MM.1S (cell line): ENCODE measurements around the gene SS18.

Experiments
- DNase-seq: peaks from one replicate; pipeline ENCODE4 v3.0.0-alpha.2; 2015
- H2AFZ ChIP-seq: fragments of 300-600 bp; sonication (generic); 2 replicates; pipeline ENCODE4 v1.6.0; 2016; ENCODE audit warnings: antibody characterized with exemption, low read length
- H3F3A ChIP-seq: fragments of 300-600 bp; sonication (generic); 2 replicates; pipeline ENCODE4 v1.6.1; 2016; ENCODE audit warnings: mild to moderate bottlenecking, antibody characterized with exemption, low read length, moderate library complexity, mixed read lengths; ENCODE audit not compliant: insufficient read depth
- H3K27ac ChIP-seq: fragments of 300-600 bp; sonication (generic); 2 replicates; pipeline ENCODE4 v1.5.1; 2016; ENCODE audit warnings: mild to moderate bottlenecking, low read length
- H3K27me3 ChIP-seq: fragments of 300-600 bp; sonication (generic); replicated peaks from 2 replicates; pipeline ENCODE4 v1.6.0; 2016; ENCODE audit warnings: low read length; ENCODE audit not compliant: insufficient read depth
- H3K36me3 ChIP-seq: fragments of 300-600 bp; sonication (generic); replicated peaks from 2 replicates; pipeline ENCODE4 v1.6.1; 2016; ENCODE audit warnings: mild to moderate bottlenecking, low read length, mixed read lengths; ENCODE audit not compliant: insufficient read depth
- H3K4me1 ChIP-seq: fragments of 300-600 bp; sonication (generic); 2 replicates; pipeline ENCODE4 v1.6.1; 2016; ENCODE audit warnings: low read length, mixed read lengths
- H3K4me2 ChIP-seq: fragments of 300-600 bp; sonication (generic); 2 replicates; pipeline ENCODE4 v1.6.0; 2016; ENCODE audit warnings: low read depth, low read length
- H3K4me3 ChIP-seq: fragments of 300-600 bp; sonication (generic); 2 replicates; pipeline ENCODE4 v1.5.1; 2016; ENCODE audit warnings: low read length, mixed read lengths
- H3K79me2 ChIP-seq: fragments of 300-600 bp; sonication (generic); 2 replicates; pipeline ENCODE4 v1.6.1; 2016; ENCODE audit warnings: mixed run types, low read length, mixed read lengths
- H3K9ac ChIP-seq: fragments of 300-600 bp; sonication (generic); 2 replicates; pipeline ENCODE4 v1.6.1; 2016; ENCODE audit warnings: low read length, mixed read lengths
- H3K9me2 ChIP-seq: fragments of 300-600 bp; sonication (generic); replicated peaks from 2 replicates; pipeline ENCODE4 v1.6.1; 2016; ENCODE audit warnings: mild to moderate bottlenecking, low read length, mixed read lengths; ENCODE audit not compliant: insufficient read depth
- H3K9me3 ChIP-seq: fragments of 300-600 bp; sonication (generic); replicated peaks from 2 replicates; pipeline ENCODE4 v1.6.1; 2016; ENCODE audit warnings: mild to moderate bottlenecking, low read length, mixed read lengths; ENCODE audit not compliant: insufficient read depth
- H4K20me1 ChIP-seq: fragments of 300-600 bp; sonication (generic); 2 replicates; pipeline ENCODE4 v1.6.1; 2016; ENCODE audit warnings: mild to moderate bottlenecking, low read length, moderate library complexity, mixed read lengths; ENCODE audit not compliant: insufficient read depth
- CTCF ChIP-seq: fragments of 300-600 bp; sonication (generic); IDR thresholded peaks from 2 replicates; pipeline ENCODE4 v1.5.1; 2016; ENCODE audit warnings: antibody characterized with exemption, low read length, mixed read lengths
- EZH2 ChIP-seq: fragments of 300-600 bp; sonication (generic); optimal IDR thresholded peaks from 2 replicates; pipeline ENCODE3; 2017; ENCODE audit warnings: low read depth, mild to moderate bottlenecking, antibody characterized with exemption, low read length, mixed read lengths
- EZH2phosphoT487 ChIP-seq: fragments of 300-600 bp; sonication (generic); IDR thresholded peaks from 2 replicates; pipeline ENCODE4 v1.6.1; 2018; ENCODE audit warnings: antibody characterized with exemption, low read length

Gene SS18

GRCh38 chr18:26036635-26037034 is 53.8 kb downstream of the SS18 start:
- no peak overlapping the region for H3K27ac ChIP-seq
- H3K9me3 ChIP-seq = no peaks in the 10 kb centered on the region
- H4K20me1 ChIP-seq = 0 out of 2 replicates have a peak, but pooled peaks cover 3% of the 10 kb centered on the region
- H3K4me1 ChIP-seq = no peaks in the 10 kb centered on the region
- H3K79me2 ChIP-seq = peaks cover 18% of the 10 kb centered on the region
- H3F3A ChIP-seq = no peaks in the 10 kb centered on the region
- no peak overlapping the region for H3K9ac ChIP-seq
- no peak overlapping the region for H3K4me2 ChIP-seq
- H3K9me2 ChIP-seq = no peaks in the 10 kb centered on the region
- no peak overlapping the region for H2AFZ ChIP-seq
- no peak for DNase-seq
- H3K27me3 ChIP-seq = no peaks in the 10 kb centered on the region
- H3K36me3 ChIP-seq = peaks cover 12% of the 10 kb centered on the region
- TF ChIP-seq CTCF = no peak
- no peak overlapping the region for H3K4me3 ChIP-seq

- H3K4me1 ChIP-seq = no peaks in the 10 kb centered on the region
- H2AFZ ChIP-seq = no peak overlapping the region
- DNase-seq = no peak
- no peaks in the 10 kb centered on the region for H3K9me2 ChIP-seq
- peaks cover 12% of the 10 kb centered on the region for H3K36me3 ChIP-seq
- TF ChIP-seq EZH2phosphoT487 (no peak), EZH2 (no peak), CTCF (no peak)
- no peaks in the 10 kb centered on the region for H3K9me3 ChIP-seq
- H4K20me1 ChIP-seq = 0 out of 2 replicates have a peak, but pooled peaks cover 3% of the 10 kb centered on the region
- no peaks in the 10 kb centered on the region for H3K27me3 ChIP-seq
- H3K4me2 ChIP-seq = no peak overlapping the region
- no peaks in the 10 kb centered on the region for H3F3A ChIP-seq
- no peak overlapping the region for H3K9ac ChIP-seq
- no peak overlapping the region for H3K4me3 ChIP-seq
- peaks cover 8% of the 10 kb centered on the region for H3K79me2 ChIP-seq
- no peak overlapping the region for H3K27ac ChIP-seq
Observed at GRCh38 chr18:26034850-26035497, 55.4 kb downstream of the SS18 start.

GRCh38 chr18:26022585-26022984 is 67.8 kb downstream of the SS18 start:
- TF ChIP-seq EZH2 (no peak), EZH2phosphoT487 (no peak), CTCF (no peak)
- H3K36me3 ChIP-seq = peaks cover 9% of the 10 kb centered on the region; the same call in 1 of the 2 replicates
- H3K4me2 ChIP-seq = no peak overlapping the region

More at GRCh38 chr18:26022585-26022984, 67.8 kb downstream of the SS18 start:
- Histone ChIP-seq H3K27me3 (no peaks in the 10 kb centered on the region), H3K9me2 (no peaks in the 10 kb centered on the region), H3K9me3 (no peaks in the 10 kb centered on the region), H2AFZ (no peak overlapping the region), H3K4me1 (peaks cover 32% of the 10 kb centered on the region), H3K4me3 (no peak overlapping the region), H3F3A (no peaks in the 10 kb centered on the region), H3K79me2 (peaks cover 27% of the 10 kb centered on the region), H3K27ac (no peak overlapping the region), H4K20me1 (no peaks in the 10 kb centered on the region), H3K9ac (no peak overlapping the region)
- DNase-seq = no peak
